Measurements from ENCODE around the gene RYR3.

DNA sequence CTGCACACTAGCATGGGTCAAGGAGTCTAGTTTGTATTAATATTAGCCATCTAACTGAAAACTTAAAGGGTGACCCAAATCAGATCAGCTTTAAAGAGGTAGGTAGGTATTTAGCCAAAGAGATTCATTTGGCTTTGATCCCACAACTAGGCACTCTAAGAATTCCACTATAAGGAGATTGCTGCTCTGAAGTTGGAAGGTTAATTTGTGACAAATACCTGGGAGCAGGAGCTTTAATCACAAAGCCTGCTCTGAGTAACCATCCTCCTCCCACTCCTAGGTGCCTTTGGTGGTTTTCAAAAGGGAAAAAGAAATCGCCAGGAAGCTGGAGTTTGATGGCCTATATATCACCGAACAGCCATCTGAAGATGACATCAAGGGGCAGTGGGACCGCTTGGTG lies 537.2 kb downstream of the RYR3 start:
- TF ChIP-seq CTCF (conservative IDR thresholded peaks at IDR 0.05; ENCODE audit: low read length) (no peak), EZH2phosphoT487 (IDR thresholded peaks at IDR 0.05; ENCODE audit: borderline replicate concordance, low read depth, low read length) (no peak)

Measured in OCI-LY7 (cell line).